Renal cortex interstitium (tissue), 11 donors: ENCODE data around the gene GRK3. TPM values are rescaled to one million over a fixed set of nuclear protein-coding genes. Genes with fewer than 3 reads are reported as not detected.

ENCODE experiments used
- DNase-seq, 11 donors: peaks; one replicate each; pipeline ENCODE4 v3.0.0-alpha.2; 2013; ENCODE audit warnings: low read depth in 9 of 11, low spot score in 4 of 11; ENCODE audit errors: extremely low read depth in 1 of 11
- polyA plus RNA-seq, 3 donors: library from polyadenylated mRNA; unstranded; fragments of 120-200 nt; gene quantifications; one replicate each; pipeline ENCODE4 v1.2.1, GENCODE V29; 2013; ENCODE audit not compliant: insufficient read length in 3 of 3

The GRK3 gene
- polyA plus RNA-seq, 3 donors, result 9.3 to 10.7 (median 9.6) TPM

GRCh38 chr22:25762147-25762546 is 197.7 kb downstream of the GRK3 start:
- DNase-seq, result no peak

- no peak for DNase-seq
Measured at GRCh38 chr22:25763239-25763777, 198.8 kb downstream of the GRK3 start.

GRCh38 chr22:25764270-25765015 is 200.0 kb downstream of the GRK3 start:
- no peak for DNase-seq

GRCh38 chr22:25765016-25765367 is 200.5 kb downstream of the GRK3 start:
- DNase-seq, result no peak

- no peak for DNase-seq
Measured at GRCh38 chr22:25765801-25766200, 201.3 kb downstream of the GRK3 start.

- no peak for DNase-seq
Measured at GRCh38 chr22:25766418-25766817, 201.9 kb downstream of the GRK3 start.

GRCh38 chr22:25770333-25770732 is 205.9 kb downstream of the GRK3 start:
- DNase-seq, result no peak

GRCh38 chr22:25772288-25772687 is 207.8 kb downstream of the GRK3 start:
- DNase-seq, result no peak

- DNase-seq, result no peak
Measured at GRCh38 chr22:25774575-25775026, 210.1 kb downstream of the GRK3 start.

- DNase-seq, result no peak
Measured at GRCh38 chr22:25775531-25775930, 211.1 kb downstream of the GRK3 start.

- no peak for DNase-seq
Measured at GRCh38 chr22:25777411-25777810, 212.9 kb downstream of the GRK3 start.

GRCh38 chr22:25777870-25778269 is 213.4 kb downstream of the GRK3 start:
- DNase-seq, result no peak

Other genes with a start within 250 kb of the GRK3 start
- gene MYO18B, start 177.5 kb downstream of the GRK3 start, polyA plus RNA-seq, result under 1 TPM; 0.07 to 0.16 (median 0.15) TPM